Measurements from ENCODE around the gene MBP. TPM values are rescaled to one million over a fixed set of nuclear protein-coding genes. Genes with fewer than 3 reads are reported as not detected.

The MBP gene
- total and polyA plus RNA-seq, 10 of the 15 experiments (the other 5 are each of a cell fraction or from before 2014, with no cell fraction given) = 12.2 to 67.8 (median 42.1) TPM

DNA sequence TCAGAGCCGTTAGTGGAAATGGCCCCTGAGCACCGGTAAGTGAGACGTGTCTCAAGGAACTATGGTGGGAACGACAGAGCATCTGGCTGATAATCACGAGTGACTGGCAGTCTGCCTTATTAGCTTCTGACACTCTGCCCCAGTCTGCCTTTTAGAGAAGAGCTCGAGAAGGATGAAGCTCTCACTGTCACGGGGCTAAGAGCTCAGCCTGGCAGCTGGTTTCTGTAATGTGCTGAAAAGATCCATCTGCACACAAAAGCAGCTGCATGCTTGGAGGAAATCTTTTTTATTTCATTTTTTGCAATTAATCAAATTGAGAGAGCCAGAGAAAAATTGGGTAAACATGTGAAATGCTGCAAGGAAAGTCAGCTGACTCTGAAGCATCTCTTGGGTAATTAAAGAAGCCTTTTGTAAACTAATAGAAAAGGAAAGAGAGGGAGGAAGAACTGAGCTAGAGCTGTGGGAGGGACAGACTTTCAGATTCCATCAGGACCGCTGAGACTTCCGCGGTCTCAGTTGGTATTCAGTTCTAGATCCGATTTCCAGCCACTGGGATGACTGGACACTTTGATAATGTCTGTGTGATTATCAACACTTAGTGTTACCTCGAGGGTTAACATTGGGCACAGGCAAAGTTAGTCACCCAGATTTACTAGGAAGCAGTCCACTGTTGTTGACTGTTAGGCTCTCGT, 24.4 kb downstream of the MBP start:
- Histone ChIP-seq H3K4me1 (ENCODE audit: control insufficient read depth, insufficient read depth, low read length) (peaks cover 46% of the 10 kb centered on the region), H4K20me1 (ENCODE audit: control insufficient read depth, insufficient read depth) (peaks cover 2% of the 10 kb centered on the region; the same call in 1 of the 2 replicates), H3K79me2 (ENCODE audit: control insufficient read depth, insufficient read depth, low read length) (peaks cover 49% of the 10 kb centered on the region), H3K4me3 (no peak overlapping the region; the same call in 1 of the 2 replicates), H3K36me3 (ENCODE audit: control insufficient read depth in 2 of 2, insufficient read depth in 2 of 2, low read length in 1 of 2) (peaks cover 3 to 11% of the 10 kb centered on the region in 2 experiments), H3K9me3 (replicated peaks; ENCODE audit: control insufficient read depth, insufficient read depth, low read length) (no peaks in the 10 kb centered on the region; the same call in 1 of the 3 replicates), H3K9ac (ENCODE audit: control insufficient read depth, insufficient read depth, low read length) (peak overlapping the region; percentile 49; the same call in 1 of the 2 replicates), H3K4me2 (ENCODE audit: control insufficient read depth, insufficient read depth) (peak overlapping the region; percentile 72), H3K27me3 (replicated peaks in 1 of 2; ENCODE audit: control insufficient read depth in 2 of 2, insufficient read depth in 2 of 2, low read length in 1 of 2) (no peaks in the 10 kb centered on the region), H2AFZ (ENCODE audit: control insufficient read depth, low read depth, low read length) (no peak overlapping the region; the same call in 1 of the 2 replicates), H3K27ac (ENCODE audit: control insufficient read depth, insufficient read depth) (peak overlapping the region; percentile 78)
- peak; percentile 42 for ATAC-seq
- POLR2A ChIA-PET = interaction anchor here (1.2 to 2.2 kb wide), 4 partner anchors 15 to 45 kb away, joined by 3 to 6 read pairs (median 4); no protein-coding TSS in a partner anchor
- CTCF ChIA-PET = interaction anchor here (0.6 to 6.1 kb wide), 5 partner anchors 16 to 515 kb away, joined by 3 to 49 read pairs (median 4); no protein-coding TSS in a partner anchor
- WGBS (ENCODE audit: insufficient coverage, insufficient replicate concordance, low lambda C conversion rate, missing lambda C conversion rate) = 3% methylated on average over 13 of the region's 13 CpGs
- intact Hi-C loops (cut with micrococcal nuclease; ENCODE audit: unreplicated experiment) = no loop called here
- FAIRE-seq = peak; percentile 65
- SMC1A ChIA-PET (ENCODE audit: uncharacterized antibody, unreplicated experiment) = interaction anchor here (0.7 to 6.4 kb wide), 9 partner anchors 9 to 53 kb away, joined by 3 to 35 read pairs (median 5); no protein-coding TSS in a partner anchor
- no TSS peak for BruUV-seq (replicated peaks)
- RAD21 ChIA-PET (ENCODE audit: unreplicated experiment) = interaction anchor here (0.7 to 2.4 kb wide), 4 partner anchors 14 to 41 kb away, joined by 3 to 14 read pairs (median 6); no protein-coding TSS in a partner anchor
- TF ChIP-seq MXI1 (IDR thresholded peaks at IDR 0.05; ENCODE audit: low read depth, low read length) (no peak), BRCA1 (IDR thresholded peaks at IDR 0.05; ENCODE audit: low read depth, low read length) (no peak), RUNX3 (IDR thresholded peaks at IDR 0.05; ENCODE audit: low read length) (peak; percentile 62), EED (IDR thresholded peaks at IDR 0.05; ENCODE audit: low read depth) (0 out of 2 replicates have a peak, but pooled peaks have one; percentile 43), NFIC (IDR thresholded peaks at IDR 0.05; ENCODE audit: low read depth, low read length) (peak; percentile 31; the same call in 1 of the 2 replicates), TCF3 (IDR thresholded peaks at IDR 0.05; ENCODE audit: borderline replicate concordance, insufficient read depth, low read depth, low read length) (0 out of 2 replicates have a peak, but pooled peaks have one; percentile 27), SREBF1 (IDR thresholded peaks at IDR 0.05; ENCODE audit: low read length) (no peak), STAT1 (conservative IDR thresholded peaks at IDR 0.05) (no peak), RAD21 (IDR thresholded peaks at IDR 0.05; ENCODE audit: insufficient read depth, low read depth, low read length) (no peak), TCF7 (IDR thresholded peaks at IDR 0.05; ENCODE audit: borderline replicate concordance) (0 out of 2 replicates have a peak, but pooled peaks have one; percentile 15), FOXM1 (IDR thresholded peaks at IDR 0.05; ENCODE audit: low read depth, low read length) (no peak)
- TF ChIP-seq, protein P1, sequence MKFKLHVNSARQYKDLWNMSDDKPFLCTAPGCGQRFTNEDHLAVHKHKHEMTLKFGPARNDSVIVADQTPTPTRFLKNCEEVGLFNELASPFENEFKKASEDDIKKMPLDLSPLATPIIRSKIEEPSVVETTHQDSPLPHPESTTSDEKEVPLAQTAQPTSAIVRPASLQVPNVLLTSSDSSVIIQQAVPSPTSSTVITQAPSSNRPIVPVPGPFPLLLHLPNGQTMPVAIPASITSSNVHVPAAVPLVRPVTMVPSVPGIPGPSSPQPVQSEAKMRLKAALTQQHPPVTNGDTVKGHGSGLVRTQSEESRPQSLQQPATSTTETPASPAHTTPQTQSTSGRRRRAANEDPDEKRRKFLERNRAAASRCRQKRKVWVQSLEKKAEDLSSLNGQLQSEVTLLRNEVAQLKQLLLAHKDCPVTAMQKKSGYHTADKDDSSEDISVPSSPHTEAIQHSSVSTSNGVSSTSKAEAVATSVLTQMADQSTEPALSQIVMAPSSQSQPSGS (IDR thresholded peaks at IDR 0.05; ENCODE audit: low read length) = 0 out of 2 replicates have a peak, but pooled peaks have one; percentile 23
- TF ChIP-seq, protein P2, sequence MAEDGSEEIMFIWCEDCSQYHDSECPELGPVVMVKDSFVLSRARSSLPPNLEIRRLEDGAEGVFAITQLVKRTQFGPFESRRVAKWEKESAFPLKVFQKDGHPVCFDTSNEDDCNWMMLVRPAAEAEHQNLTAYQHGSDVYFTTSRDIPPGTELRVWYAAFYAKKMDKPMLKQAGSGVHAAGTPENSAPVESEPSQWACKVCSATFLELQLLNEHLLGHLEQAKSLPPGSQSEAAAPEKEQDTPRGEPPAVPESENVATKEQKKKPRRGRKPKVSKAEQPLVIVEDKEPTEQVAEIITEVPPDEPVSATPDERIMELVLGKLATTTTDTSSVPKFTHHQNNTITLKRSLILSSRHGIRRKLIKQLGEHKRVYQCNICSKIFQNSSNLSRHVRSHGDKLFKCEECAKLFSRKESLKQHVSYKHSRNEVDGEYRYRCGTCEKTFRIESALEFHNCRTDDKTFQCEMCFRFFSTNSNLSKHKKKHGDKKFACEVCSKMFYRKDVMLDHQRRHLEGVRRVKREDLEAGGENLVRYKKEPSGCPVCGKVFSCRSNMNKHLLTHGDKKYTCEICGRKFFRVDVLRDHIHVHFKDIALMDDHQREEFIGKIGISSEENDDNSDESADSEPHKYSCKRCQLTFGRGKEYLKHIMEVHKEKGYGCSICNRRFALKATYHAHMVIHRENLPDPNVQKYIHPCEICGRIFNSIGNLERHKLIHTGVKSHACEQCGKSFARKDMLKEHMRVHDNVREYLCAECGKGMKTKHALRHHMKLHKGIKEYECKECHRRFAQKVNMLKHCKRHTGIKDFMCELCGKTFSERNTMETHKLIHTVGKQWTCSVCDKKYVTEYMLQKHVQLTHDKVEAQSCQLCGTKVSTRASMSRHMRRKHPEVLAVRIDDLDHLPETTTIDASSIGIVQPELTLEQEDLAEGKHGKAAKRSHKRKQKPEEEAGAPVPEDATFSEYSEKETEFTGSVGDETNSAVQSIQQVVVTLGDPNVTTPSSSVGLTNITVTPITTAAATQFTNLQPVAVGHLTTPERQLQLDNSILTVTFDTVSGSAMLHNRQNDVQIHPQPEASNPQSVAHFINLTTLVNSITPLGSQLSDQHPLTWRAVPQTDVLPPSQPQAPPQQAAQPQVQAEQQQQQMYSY (CRISPR knock-in tag; IDR thresholded peaks at IDR 0.05) = no peak
- in situ Hi-C loops (cut with MboI) = loop anchor here (25.0 kb wide), 1 partner anchor 1896 kb away; the partner anchor contains the start of genes PTGR3 and TSHZ1
- DNase-seq (ENCODE audit: low read depth, low spot score) = no peak

Data from GM12878 (cell line).